OCI-LY7 (cell line): ENCODE results near the gene PSMC1.

Source experiments
- EZH2phosphoT487 ChIP-seq: fragments of 200-600 bp; sonication (generic); IDR thresholded peaks from 2 replicates; pipeline ENCODE4 v1.6.1; 2018; ENCODE audit warnings: low read depth, borderline replicate concordance, mild to moderate bottlenecking, mixed run types, antibody characterized with exemption, low read length, moderate library complexity, mixed read lengths
- TF ChIP-seq, protein P1 (sequence below): fragments of 200-600 bp; sonication (generic); conservative IDR thresholded peaks from 2 replicates; pipeline ENCODE4 v1.5.1; 2014; ENCODE audit warnings: mild to moderate bottlenecking, antibody characterized with exemption, low read length, moderate library complexity, mixed read lengths

DNA sequence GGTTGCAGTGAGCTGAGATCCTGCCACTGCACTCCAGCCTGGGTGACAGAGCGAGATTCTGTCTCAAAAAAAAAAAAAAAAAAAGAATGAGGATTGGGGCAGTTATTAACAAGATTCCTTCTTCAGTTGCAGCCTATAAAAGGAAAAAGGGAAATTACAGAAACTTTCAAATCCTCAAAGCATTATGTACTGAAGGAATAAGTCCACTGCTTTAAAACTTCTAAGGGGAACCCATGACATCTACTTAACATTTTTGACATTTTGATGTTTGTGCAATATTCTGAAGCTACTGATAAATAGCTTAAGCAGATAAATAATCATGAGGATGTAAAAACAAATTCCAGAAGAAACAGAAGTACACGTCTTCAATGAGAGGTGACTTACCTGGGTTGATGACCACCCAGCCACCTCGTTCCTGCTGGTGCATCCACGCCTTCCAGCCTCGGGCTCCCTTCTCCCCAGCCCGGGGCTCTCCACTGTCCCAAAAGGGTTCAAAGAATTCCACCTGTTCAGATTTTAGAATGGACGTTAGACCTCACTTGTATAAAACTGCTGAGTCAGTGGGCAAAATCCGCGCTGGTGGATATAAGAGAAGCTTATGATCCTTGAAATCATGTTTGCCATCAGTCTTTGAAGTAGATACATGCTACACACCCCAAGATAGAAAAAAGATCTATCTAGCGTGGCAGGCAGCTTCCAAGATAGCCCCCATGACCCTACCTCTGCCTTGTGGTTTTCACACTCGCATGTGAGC lies 41.7 kb downstream of the PSMC1 start:
- TF ChIP-seq, protein P1, sequence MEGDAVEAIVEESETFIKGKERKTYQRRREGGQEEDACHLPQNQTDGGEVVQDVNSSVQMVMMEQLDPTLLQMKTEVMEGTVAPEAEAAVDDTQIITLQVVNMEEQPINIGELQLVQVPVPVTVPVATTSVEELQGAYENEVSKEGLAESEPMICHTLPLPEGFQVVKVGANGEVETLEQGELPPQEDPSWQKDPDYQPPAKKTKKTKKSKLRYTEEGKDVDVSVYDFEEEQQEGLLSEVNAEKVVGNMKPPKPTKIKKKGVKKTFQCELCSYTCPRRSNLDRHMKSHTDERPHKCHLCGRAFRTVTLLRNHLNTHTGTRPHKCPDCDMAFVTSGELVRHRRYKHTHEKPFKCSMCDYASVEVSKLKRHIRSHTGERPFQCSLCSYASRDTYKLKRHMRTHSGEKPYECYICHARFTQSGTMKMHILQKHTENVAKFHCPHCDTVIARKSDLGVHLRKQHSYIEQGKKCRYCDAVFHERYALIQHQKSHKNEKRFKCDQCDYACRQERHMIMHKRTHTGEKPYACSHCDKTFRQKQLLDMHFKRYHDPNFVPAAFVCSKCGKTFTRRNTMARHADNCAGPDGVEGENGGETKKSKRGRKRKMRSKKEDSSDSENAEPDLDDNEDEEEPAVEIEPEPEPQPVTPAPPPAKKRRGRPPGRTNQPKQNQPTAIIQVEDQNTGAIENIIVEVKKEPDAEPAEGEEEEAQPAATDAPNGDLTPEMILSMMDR: no peak
- TF ChIP-seq EZH2phosphoT487: no peak
